Kidney (tissue), 14 donors: ENCODE measurements around the gene OXGR1. TPM values are rescaled to one million over a fixed set of nuclear protein-coding genes. Genes with fewer than 3 reads are reported as not detected.

Experiments used
- DNase-seq, 5 donors: peaks; one replicate each; pipeline ENCODE4 v3.0.0-alpha.2; 2013 to 2020
- FAIRE-seq: peaks from 2 replicates; lab custom pipeline; 2012; peaks lifted over from hg19 to GRCh38; lab: Jason Lieb, UNC
- H3K27ac ChIP-seq, 2 donors: one replicate each; pipeline ENCODE4 v1.7.0; 2013; ENCODE audit warnings: low read depth in 2 of 2, low read length in 2 of 2, inconsistent platforms in 1 of 2
- H3K27me3 ChIP-seq: one replicate; pipeline ENCODE4 v1.7.1; 2013; ENCODE audit warnings: low read length, inconsistent platforms; ENCODE audit not compliant: control insufficient read depth, insufficient read depth
- H3K36me3 ChIP-seq, 3 donors: one replicate each; pipeline versions ENCODE4 v1.7.0 to v1.7.1; 2013; ENCODE audit warnings: low read length in 3 of 3, control low read depth in 1 of 3, inconsistent platforms in 1 of 3; ENCODE audit not compliant: insufficient read depth in 3 of 3, control insufficient read depth in 2 of 3
- H3K4me1 ChIP-seq, 3 donors: one replicate each; pipeline versions ENCODE4 v1.7.0 to v1.7.1; 2013; ENCODE audit warnings: low read length in 3 of 3, inconsistent platforms in 1 of 3, low read depth in 1 of 3; ENCODE audit not compliant: control insufficient read depth in 2 of 3, insufficient read depth in 2 of 3
- H3K4me3 ChIP-seq, 3 donors: one replicate each; pipeline versions ENCODE4 v1.7.0 to v1.8.1; 2013; ENCODE audit warnings: low read length in 3 of 3, control low read depth in 1 of 3, inconsistent platforms in 1 of 3
- H3K9ac ChIP-seq, 3 donors: one replicate each; pipeline versions ENCODE4 v1.7.0 to v1.7.1; 2013; ENCODE audit warnings: low read length in 3 of 3, control low read depth in 1 of 3, inconsistent platforms in 1 of 3
- H3K9me3 ChIP-seq, 3 donors: one replicate each; pipeline versions ENCODE4 v1.7.0 to v1.7.1; 2013; ENCODE audit warnings: low read length in 3 of 3, control low read depth in 1 of 3, inconsistent platforms in 1 of 3; ENCODE audit not compliant: control insufficient read depth in 2 of 3, insufficient read depth in 1 of 3
- CTCF ChIP-seq: IDR thresholded peaks from 3 replicates; pipeline ENCODE4 v1.5.1; 2012; ENCODE audit warnings: mild to moderate bottlenecking, moderate library complexity, borderline replicate concordance; ENCODE audit not compliant: insufficient read depth; ENCODE audit errors: extremely low read depth
- intact Hi-C: fragments of 100-400 bp; cut with DNase I; formaldehyde crosslinking; loops from one replicate; pipeline ENCODE4 v1.11.1; 2022
- polyA plus RNA-seq: library from polyadenylated mRNA; stranded (reverse); fragments of 350-450 nt; fragmentation: Illumina TruSeq; extraction: RNeasy Lipid Tissue Mini Kit (QIAGEN cat#74804); gene quantifications from one replicate; pipeline ENCODE4 v1.2.3, GENCODE V29; 2014; ENCODE audit warnings: low read depth, low replicate concordance; ENCODE audit not compliant: insufficient read depth
- total RNA-seq: library from RNA; stranded (reverse); fragmentation: NEBNext Ultra II Directional; extraction: Animal tissue kit (Norgen Biotek cat#: 25700); gene quantifications from one replicate; pipeline ENCODE4 v1.2.1, GENCODE V29; 2021
- donor health status: control.
- donor health status: control.
- donor health status: control.
- donor health status: control.
- donor health status: control.
- donor health status: DM: yes; HTN: yes; CAD: no.
- donor health status: Normal renal cell carcinoma (clear cell type).

Gene OXGR1
- total and polyA plus RNA-seq, 2 donors from 2014 or later = 0.72 to 3.5 TPM

- Histone ChIP-seq H3K36me3 (no peaks in the 10 kb centered on the region), H3K27ac (no peak overlapping the region), H3K27me3 (no peaks in the 10 kb centered on the region), H3K4me3 (no peak overlapping the region), H3K9me3 (no peaks in the 10 kb centered on the region), H3K9ac (no peak overlapping the region), H3K4me1 (no peaks in the 10 kb centered on the region)
- FAIRE-seq (no peak), DNase-seq (no peak)
- no peak for TF ChIP-seq CTCF
- intact Hi-C loops = no loop called here
Observed at GRCh38 chr13:97023117-97023516, 28.8 kb upstream of the OXGR1 start.

- DNase-seq = no peak
- Histone ChIP-seq H3K36me3 (no peaks in the 10 kb centered on the region), H3K4me1 (no peaks in the 10 kb centered on the region), H3K27ac (no peak overlapping the region), H3K9ac (no peak overlapping the region), H3K27me3 (no peaks in the 10 kb centered on the region), H3K9me3 (no peaks in the 10 kb centered on the region), H3K4me3 (no peak overlapping the region)
- FAIRE-seq = no peak
- no peak for TF ChIP-seq CTCF
- intact Hi-C loops = no loop called here
Observed at GRCh38 chr13:97021241-97021640, 27.0 kb upstream of the OXGR1 start.

GRCh38 chr13:97020689-97021240 is 26.5 kb upstream of the OXGR1 start:
- intact Hi-C loops = no loop called here
- Histone ChIP-seq H3K9me3 (no peaks in the 10 kb centered on the region), H3K36me3 (no peaks in the 10 kb centered on the region), H3K27ac (no peak overlapping the region), H3K4me1 (no peaks in the 10 kb centered on the region), H3K4me3 (no peak overlapping the region), H3K27me3 (no peaks in the 10 kb centered on the region), H3K9ac (no peak overlapping the region)
- no peak for FAIRE-seq
- no peak for DNase-seq
- TF ChIP-seq CTCF = no peak

GRCh38 chr13:97020194-97020593 is 25.9 kb upstream of the OXGR1 start:
- no peak overlapping the region for H3K4me3 ChIP-seq
- H3K9me3 ChIP-seq = no peaks in the 10 kb centered on the region
- H3K27ac ChIP-seq = no peak overlapping the region
- no peak for TF ChIP-seq CTCF
- no peaks in the 10 kb centered on the region for H3K4me1 ChIP-seq
- no peak overlapping the region for H3K9ac ChIP-seq
- no peak for DNase-seq
- H3K36me3 ChIP-seq = no peaks in the 10 kb centered on the region
- intact Hi-C loops = no loop called here
- no peaks in the 10 kb centered on the region for H3K27me3 ChIP-seq
- no peak for FAIRE-seq
